HepG2 (cell line): ENCODE measurements around the gene MUC4. TPM values are rescaled to one million over a fixed set of nuclear protein-coding genes. Genes with fewer than 3 reads are reported as not detected.

Source experiments
- ATAC-seq: fragments of 200-7000 bp; cut with Tn5 transposase; 3 replicates; pipeline ENCODE4 v1.9.1; 2020; ENCODE audit warnings: mild to moderate bottlenecking, moderate library complexity
- BruUV-seq: library from RNA; stranded (reverse); fragments of 400-500 nt; replicated peaks from 2 replicates; lab custom pipeline; 2021; lab: Mats Ljungman, UMichigan
- CTCF ChIA-PET: fragments of 300-600 bp; formaldehyde crosslinking; extraction: SDS; loops from one replicate; lab custom pipeline; 2021; ENCODE audit warnings: low total read pairs, inconsistent platforms, low intra/inter-chr PET ratio; lab: Yijun Ruan, JAX
- POLR2A ChIA-PET: fragments of 350-600 bp; sonication (Branson Sonifier 250); formaldehyde crosslinking; loops from one replicate; lab custom pipeline; 2020; ENCODE audit warnings: antibody characterized with exemption, inconsistent platforms; lab: Yijun Ruan, JAX
- DNase-seq: peaks from one replicate; pipeline ENCODE4 v3.0.0-alpha.2; 2015; ENCODE audit warnings: low spot score
- FAIRE-seq: peaks from 3 replicates; lab custom pipeline; 2011; peaks lifted over from hg19 to GRCh38; lab: Jason Lieb, UNC
- H2AFZ ChIP-seq: one replicate; pipeline ENCODE4 v1.6.1; 2011; ENCODE audit warnings: low read length, inconsistent platforms
- H3K27ac ChIP-seq: fragments of 300-600 bp; 3 replicates; pipeline ENCODE4 v1.8.0; 2011; ENCODE audit warnings: mixed run types, mild to moderate bottlenecking, mixed read lengths, low read length, inconsistent platforms; ENCODE audit not compliant: insufficient read depth; ENCODE audit errors: extremely low read length
- H3K27me3 ChIP-seq, 2 experiments: fragments of 200-600 bp in 1 of 2; 2 replicates in 1 of 2; 3 replicates in 1 of 2; pipeline versions ENCODE4 v1.6.0 to v1.8.0; 2011; ENCODE audit warnings: low read length in 2 of 2, mild to moderate bottlenecking in 2 of 2, moderate library complexity in 2 of 2, inconsistent platforms in 1 of 2; ENCODE audit not compliant: insufficient read depth in 2 of 2, control insufficient read depth in 1 of 2
- H3K36me3 ChIP-seq, 2 experiments: fragments of 200-600 bp in 1 of 2; replicated peaks in 1 of 2; 2 replicates in 1 of 2; 3 replicates in 1 of 2; pipeline versions ENCODE4 v1.5.1 to v1.8.0; 2011; ENCODE audit warnings: low read length in 2 of 2, inconsistent platforms in 1 of 2; ENCODE audit not compliant: insufficient read depth in 2 of 2, control insufficient read depth in 1 of 2
- H3K4me1 ChIP-seq: 2 replicates; pipeline ENCODE4 v1.5.1; 2012; ENCODE audit warnings: low read length, inconsistent platforms; ENCODE audit not compliant: insufficient read depth
- H3K4me2 ChIP-seq: 2 replicates; pipeline ENCODE4 v1.6.0; 2011; ENCODE audit warnings: low read depth, low read length, inconsistent platforms
- H3K4me3 ChIP-seq, 3 experiments: fragments of 200-600 bp in 1 of 3; sonication (generic), shearing (Covaris generic) in 1 of 3; replicated peaks in 1 of 3; 2 replicates each; pipeline ENCODE4 v1.5.1; 2011 to 2016; ENCODE audit warnings: low read length in 3 of 3, inconsistent platforms in 2 of 3, low read depth in 2 of 3, mild to moderate bottlenecking in 2 of 3, control low read depth in 1 of 3, mixed read lengths in 1 of 3; ENCODE audit not compliant: insufficient read depth in 1 of 3
- H3K79me2 ChIP-seq: one replicate; pipeline ENCODE4 v1.6.1; 2011; ENCODE audit warnings: low read length, inconsistent platforms; ENCODE audit not compliant: insufficient read depth
- H3K9ac ChIP-seq: 2 replicates; pipeline ENCODE4 v1.6.0; 2011; ENCODE audit warnings: mild to moderate bottlenecking, low read depth, low read length, inconsistent platforms; ENCODE audit not compliant: insufficient read depth
- H3K9me3 ChIP-seq: 2 replicates; pipeline ENCODE4 v1.5.1; 2012; ENCODE audit warnings: mild to moderate bottlenecking, low read length
- H4K20me1 ChIP-seq: 2 replicates; pipeline ENCODE4 v1.6.0; 2011; ENCODE audit warnings: inconsistent platforms, mild to moderate bottlenecking, low read length, moderate library complexity; ENCODE audit not compliant: insufficient read depth
- EP300 ChIP-seq, 3 experiments: sonication (generic) in 1 of 3; formaldehyde crosslinking in 1 of 3; IDR thresholded peaks; 2 replicates each; pipeline versions ENCODE4 v1.5.1 to v1.6.1; 2011 to 2020; ENCODE audit warnings: low read depth in 2 of 3, low read length in 2 of 3, borderline replicate concordance in 1 of 3, improper control_type of control experiment in 1 of 3, mild to moderate bottlenecking in 1 of 3, missing genetic modification reagents in 1 of 3, moderate library complexity in 1 of 3
- FOXP1 ChIP-seq, 2 experiments: fragments of 450-650 bp in 1 of 2; IDR thresholded peaks; 2 replicates each; pipeline ENCODE4 v1.6.1; 2017 to 2018; ENCODE audit warnings: antibody characterized with exemption in 1 of 2
- GABPB1 ChIP-seq: IDR thresholded peaks from 2 replicates; pipeline ENCODE4 v1.6.1; 2016; ENCODE audit warnings: mild to moderate bottlenecking, missing genetic modification reagents, moderate library complexity, missing compliant biosample characterization
- JUN ChIP-seq: sonication (generic); formaldehyde crosslinking; IDR thresholded peaks from 2 replicates; pipeline ENCODE4 v1.4.0; 2020; ENCODE audit warnings: mild to moderate bottlenecking, missing genetic modification reagents
- JUNB ChIP-seq: sonication (generic); formaldehyde crosslinking; IDR thresholded peaks from 2 replicates; pipeline ENCODE4 v1.8.0; 2022; ENCODE audit warnings: missing genetic modification reagents, mild to moderate bottlenecking, borderline replicate concordance
- JUND ChIP-seq: sonication (generic); formaldehyde crosslinking; IDR thresholded peaks from 2 replicates; pipeline ENCODE4 v1.8.0; 2022; ENCODE audit warnings: mild to moderate bottlenecking, missing genetic modification reagents
- MLXIP ChIP-seq: sonication (generic); formaldehyde crosslinking; IDR thresholded peaks from 2 replicates; pipeline ENCODE4 v1.9.0; 2021; ENCODE audit warnings: missing genetic modification reagents, borderline replicate concordance
- NR2C2 ChIP-seq: sonication (generic); formaldehyde crosslinking; IDR thresholded peaks from 2 replicates; pipeline ENCODE4 v1.4.0; 2020; ENCODE audit warnings: missing genetic modification reagents, mild to moderate bottlenecking, moderate library complexity, borderline replicate concordance
- NR2F1 ChIP-seq, 2 experiments: fragments of 450-650 bp in 1 of 2; formaldehyde crosslinking in 1 of 2; IDR thresholded peaks; 2 replicates each; pipeline versions ENCODE4 v1.5.0 to v1.6.1; 2016 to 2020; ENCODE audit warnings: mild to moderate bottlenecking in 1 of 2, missing compliant biosample characterization in 1 of 2, missing genetic modification reagents in 1 of 2, moderate library complexity in 1 of 2
- RARA ChIP-seq: IDR thresholded peaks from 2 replicates; pipeline ENCODE4 v1.6.1; 2016; ENCODE audit warnings: missing genetic modification reagents, missing compliant biosample characterization
- SATB2 ChIP-seq: sonication (generic); formaldehyde crosslinking; IDR thresholded peaks from 2 replicates; pipeline ENCODE4 v1.5.0; 2020; ENCODE audit warnings: missing genetic modification reagents
- ZNF17 ChIP-seq: sonication (generic); formaldehyde crosslinking; IDR thresholded peaks from 2 replicates; pipeline ENCODE4 v1.5.0; 2020; ENCODE audit warnings: mild to moderate bottlenecking, missing genetic modification reagents
- ZNF788 ChIP-seq: sonication (generic); formaldehyde crosslinking; IDR thresholded peaks from 2 replicates; pipeline ENCODE4 v1.5.0; 2020; ENCODE audit warnings: mild to moderate bottlenecking, missing genetic modification reagents, borderline replicate concordance
- WGBS: methylation state at CpG from one replicate; pipeline ENCODE4 v1.1.6; 2017; ENCODE audit warnings: low lambda C conversion rate; 5-methylcytosine and 5-hydroxymethylcytosine counted together
- in situ Hi-C: cut with HindIII; loops from 2 replicates; pipeline ENCODE4 v1.10.0; 2017; ENCODE audit warnings: low pct_unique_long_range_greater_than_20kb; ENCODE audit not compliant: extremely low pct_ligation_motif_present
- intact Hi-C: fragments of 100-400 bp; cut with micrococcal nuclease; formaldehyde crosslinking; loops from one replicate; pipeline ENCODE4 v1.10.0; 2022; ENCODE audit not compliant: unreplicated experiment
- polyA plus RNA-seq, 8 experiments: library from polyadenylated mRNA; depleted of rRNA in 3 of 8; stranded (reverse) in 7 of 8; unstranded in 1 of 8; fragments of >200 nt; fragmentation: Illumina TruSeq in 4 of 8; extraction: Trizol in 4 of 8; gene quantifications; 2 replicates each; pipeline versions ENCODE4 v1.2.1 to v1.2.3, GENCODE V29; 2011 to 2016; ENCODE audit warnings: low read depth in 4 of 8, missing spikeins in 1 of 8, mixed read lengths in 1 of 8; ENCODE audit not compliant: insufficient read depth in 1 of 8
- total RNA-seq, 5 experiments: library from RNA; depleted of rRNA; stranded (reverse); fragments of >200 nt; fragmentation: Illumina TruSeq; extraction: Trizol; gene quantifications; 2 replicates each; pipeline ENCODE4 v1.2.3, GENCODE V29; 2016; ENCODE audit warnings: low read depth in 1 of 5
- TF ChIP-seq, protein P1 (sequence below): sonication (generic); formaldehyde crosslinking; IDR thresholded peaks from 2 replicates; pipeline ENCODE4 v1.4.0; 2020; ENCODE audit warnings: missing genetic modification reagents

The MUC4 gene
- total and polyA plus RNA-seq, 2 of the 13 experiments (the other 11 are each of a cell fraction or from before 2014, with no cell fraction given) = not detected

DNA sequence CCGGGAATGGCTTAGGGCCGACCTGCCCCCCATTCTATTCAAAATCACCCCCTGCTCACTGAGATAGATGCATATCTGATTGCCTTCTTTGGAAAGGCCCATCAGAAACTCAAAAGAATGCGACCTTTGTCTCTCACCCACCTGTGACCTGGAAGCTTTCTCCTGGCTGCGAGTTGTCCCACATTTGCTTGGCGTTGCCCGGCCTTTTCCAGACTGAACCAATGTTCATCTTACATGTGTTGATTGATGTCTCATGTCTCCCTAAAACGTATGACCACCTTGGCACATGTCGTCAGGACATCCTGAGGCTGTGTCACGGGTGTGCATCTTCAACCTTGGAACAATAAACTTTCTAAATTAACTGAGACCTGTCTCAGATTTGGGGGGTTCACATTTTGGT is 94.3 kb downstream of the MUC4 start:
- H3K79me2 ChIP-seq = no peaks in the 10 kb centered on the region
- intact Hi-C loops (no loop called here), in situ Hi-C loops (no loop called here)
- no peak overlapping the region for H3K9ac ChIP-seq
- DNase-seq (no peak), ATAC-seq (no peak), FAIRE-seq (no peak)
- no peaks in the 10 kb centered on the region for H3K36me3 ChIP-seq
- peak; percentile 46; the same call in 1 of the 2 replicates for TF ChIP-seq NR2C2 (CRISPR knock-in tag)
- TF ChIP-seq GABPB1 (CRISPR knock-in tag) = peak; percentile 34; the same call in 1 of the 2 replicates
- no peak for TF ChIP-seq ZNF17 (CRISPR knock-in tag)
- no peak overlapping the region for H3K4me3 ChIP-seq
- H3K27ac ChIP-seq = no peak overlapping the region
- peaks cover 36% of the 10 kb centered on the region for H3K4me1 ChIP-seq
- no peak overlapping the region for H3K4me2 ChIP-seq
- H3K27me3 ChIP-seq = no peaks in the 10 kb centered on the region; a peak in 1 of 5 replicates
- no peaks in the 10 kb centered on the region for H4K20me1 ChIP-seq
- POLR2A ChIA-PET = no interaction called here
- WGBS = 28% methylated on average over 9 of the region's 9 CpGs
- H3K9me3 ChIP-seq = no peaks in the 10 kb centered on the region
- H2AFZ ChIP-seq = no peak overlapping the region
- BruUV-seq = no TSS peak
- CTCF ChIA-PET = no interaction called here

GRCh38 chr3:195715583-195716266 is 96.0 kb downstream of the MUC4 start:
- intact Hi-C loops = no loop called here
- WGBS = 64% methylated on average over 14 of the region's 14 CpGs
- BruUV-seq = no TSS peak
- CTCF ChIA-PET = no interaction called here
- in situ Hi-C loops = no loop called here
- H3K79me2 ChIP-seq = no peaks in the 10 kb centered on the region
- ATAC-seq = no peak; the same call in 2 of the 3 replicates
- no peak overlapping the region for H3K4me3 ChIP-seq
- no peak overlapping the region for H3K4me2 ChIP-seq
- POLR2A ChIA-PET = no interaction called here
- peak; percentile 48 for DNase-seq
- H3K9ac ChIP-seq = no peak overlapping the region
- no peaks in the 10 kb centered on the region for H4K20me1 ChIP-seq
- no peak for FAIRE-seq
- H3K27ac ChIP-seq = no peak overlapping the region
- H2AFZ ChIP-seq = no peak overlapping the region
- H3K4me1 ChIP-seq = peaks cover 36% of the 10 kb centered on the region
- no peaks in the 10 kb centered on the region for H3K9me3 ChIP-seq
- no peaks in the 10 kb centered on the region for H3K36me3 ChIP-seq
- no peaks in the 10 kb centered on the region; a peak in 1 of 5 replicates for H3K27me3 ChIP-seq
- TF ChIP-seq EP300 (IDR thresholded peaks at IDR 0.05; ENCODE audit: low read depth in 2 of 2, low read length in 2 of 2) (peak in 1 of 2 experiments; percentile 67; a peak in 2 of 4 replicates), EP300 (CRISPR knock-in tag; IDR thresholded peaks at IDR 0.05; ENCODE audit: borderline replicate concordance) (no peak), JUN (0 out of 2 replicates have a peak, but pooled peaks have one; percentile 41), NR2F1 (CRISPR knock-in tag; IDR thresholded peaks at IDR 0.05) (peak; percentile 16 to 58; a peak in 2 of 4 replicates), FOXP1 (IDR thresholded peaks at IDR 0.05) (no peak), FOXP1 (CRISPR knock-in tag; IDR thresholded peaks at IDR 0.05) (0 out of 2 replicates have a peak, but pooled peaks have one; percentile 20), RARA (CRISPR knock-in tag) (peak; percentile 73), ZNF788 (no peak), MLXIP (CRISPR knock-in tag) (no peak), JUND (CRISPR knock-in tag) (peak; percentile 57; the same call in 1 of the 2 replicates), SATB2 (CRISPR knock-in tag) (no peak), JUNB (CRISPR knock-in tag) (0 out of 2 replicates have a peak, but pooled peaks have one; percentile 51)
- TF ChIP-seq, protein P1, sequence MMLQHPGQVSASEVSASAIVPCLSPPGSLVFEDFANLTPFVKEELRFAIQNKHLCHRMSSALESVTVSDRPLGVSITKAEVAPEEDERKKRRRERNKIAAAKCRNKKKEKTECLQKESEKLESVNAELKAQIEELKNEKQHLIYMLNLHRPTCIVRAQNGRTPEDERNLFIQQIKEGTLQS = peak; percentile 69; the same call in 1 of the 2 replicates
